ENCODE results near the gene PRR36. TPM values are rescaled to one million over a fixed set of nuclear protein-coding genes. Genes with fewer than 3 reads are reported as not detected.

Gene PRR36
- total RNA-seq, 1 donor from 2014 or later: 37.4 TPM

GRCh38 chr19:7874897-7875273 is 695 bp upstream of the PRR36 start:
- H3K27ac Mint-ChIP-seq: peak overlapping the region; percentile 90
- peaks cover 8% of the 10 kb centered on the region for H3K4me1 Mint-ChIP-seq (ENCODE audit: low read depth)
- H3K9me3 Mint-ChIP-seq (ENCODE audit: low read depth): peaks cover 2% of the 10 kb centered on the region
- H3K4me3 Mint-ChIP-seq (ENCODE audit: low read depth): peak overlapping the region; percentile 78
- no peak for DNase-seq (ENCODE audit: low spot score, unreplicated experiment)
- no peak for TF ChIP-seq CTCF (IDR thresholded peaks at IDR 0.05; ENCODE audit: unreplicated experiment)
- H3K36me3 Mint-ChIP-seq (ENCODE audit: insufficient read depth): peaks cover 10% of the 10 kb centered on the region
- H3K27me3 Mint-ChIP-seq: no peaks in the 10 kb centered on the region

GRCh38 chr19:7873304-7874075 is 700 bp downstream of the PRR36 start:
- Mint-ChIP-seq H3K36me3 (ENCODE audit: insufficient read depth) (peaks cover 10% of the 10 kb centered on the region), H3K27ac (peak overlapping the region; percentile 96), H3K9me3 (ENCODE audit: low read depth) (peaks cover 2% of the 10 kb centered on the region), H3K27me3 (no peaks in the 10 kb centered on the region), H3K4me1 (ENCODE audit: low read depth) (peaks cover 8% of the 10 kb centered on the region), H3K4me3 (ENCODE audit: low read depth) (peak overlapping the region; percentile 90)
- no peak for TF ChIP-seq CTCF (IDR thresholded peaks at IDR 0.05; ENCODE audit: unreplicated experiment)
- DNase-seq (ENCODE audit: low spot score, unreplicated experiment): no peak

- no peaks in the 10 kb centered on the region for H3K27me3 Mint-ChIP-seq
- peaks cover 8% of the 10 kb centered on the region for H3K4me1 Mint-ChIP-seq (ENCODE audit: low read depth)
- no peak for TF ChIP-seq CTCF (IDR thresholded peaks at IDR 0.05; ENCODE audit: unreplicated experiment)
- H3K4me3 Mint-ChIP-seq (ENCODE audit: low read depth): peak overlapping the region; percentile 90
- peaks cover 2% of the 10 kb centered on the region for H3K9me3 Mint-ChIP-seq (ENCODE audit: low read depth)
- H3K36me3 Mint-ChIP-seq (ENCODE audit: insufficient read depth): peaks cover 11% of the 10 kb centered on the region
- H3K27ac Mint-ChIP-seq: peak overlapping the region; percentile 86
- no peak for DNase-seq (ENCODE audit: low spot score, unreplicated experiment)
Observed at GRCh38 chr19:7872306-7873204, 1.6 kb downstream of the PRR36 start.

- Mint-ChIP-seq H3K27ac (peak overlapping the region; percentile 59), H3K4me3 (ENCODE audit: low read depth) (peak overlapping the region; percentile 64), H3K27me3 (peaks cover 7% of the 10 kb centered on the region), H3K36me3 (ENCODE audit: insufficient read depth) (peaks cover 12% of the 10 kb centered on the region), H3K4me1 (ENCODE audit: low read depth) (peaks cover 8% of the 10 kb centered on the region), H3K9me3 (ENCODE audit: low read depth) (peaks cover 2% of the 10 kb centered on the region)
- DNase-seq (ENCODE audit: low spot score, unreplicated experiment): peak; percentile 82
- TF ChIP-seq CTCF (IDR thresholded peaks at IDR 0.05; ENCODE audit: unreplicated experiment): no peak
Observed at GRCh38 chr19:7871437-7872305, 2.5 kb downstream of the PRR36 start.
